Erythroblast (primary cell): ENCODE data around the gene PPIL6.

ENCODE experiments used
- GATA1 ChIP-seq: IDR thresholded peaks from 2 replicates; pipeline ENCODE4 v1.6.1; 2011; ENCODE audit warnings: low read depth, mild to moderate bottlenecking, control low read depth, low read length, moderate library complexity
- POLR2A ChIP-seq: IDR thresholded peaks from 2 replicates; pipeline ENCODE4 v1.6.1; 2011; ENCODE audit warnings: mild to moderate bottlenecking, low read length

GRCh38 chr6:109374326-109374892 lies 66.0 kb downstream of the PPIL6 start:
- no peak for TF ChIP-seq POLR2A
- TF ChIP-seq GATA1: no peak
